Stimulated activated CD4-positive, alpha-beta T cell treated with anti-CD3 and anti-CD28 coated beads, Interleukin-1b, Interleukin-23, amount 100 ng/mL, for 4 hours (primary cell): Measurements from ENCODE around the gene TBC1D10A.

Experiments
- DNase-seq, 2 donors: peaks; one replicate each; pipeline ENCODE4 v3.0.0-alpha.2; 2020; ENCODE audit warnings: low read depth in 2 of 2

The TBC1D10A gene

GRCh38 chr22:30265823-30266444 lies 60.8 kb downstream of the TBC1D10A start:
- DNase-seq: peak; percentile 74 to 78

GRCh38 chr22:30265131-30265720 lies 61.5 kb downstream of the TBC1D10A start:
- no peak for DNase-seq

- DNase-seq: no peak
Measured at GRCh38 chr22:30263883-30264282, 62.9 kb downstream of the TBC1D10A start.

- DNase-seq: peak; percentile 81 to 85
Measured at GRCh38 chr22:30262917-30263741, 63.6 kb downstream of the TBC1D10A start.

GRCh38 chr22:30262112-30262511 lies 64.6 kb downstream of the TBC1D10A start:
- DNase-seq: no peak

- DNase-seq: no peak
Measured at GRCh38 chr22:30261134-30261533, 65.6 kb downstream of the TBC1D10A start.

- no peak for DNase-seq
Measured at GRCh38 chr22:30260682-30261081, 66.1 kb downstream of the TBC1D10A start.

- DNase-seq: no peak
Measured at GRCh38 chr22:30260276-30260675, 66.5 kb downstream of the TBC1D10A start.

- DNase-seq: no peak
Measured at GRCh38 chr22:30254314-30254713, 72.4 kb downstream of the TBC1D10A start.

GRCh38 chr22:30253205-30253852 lies 73.4 kb downstream of the TBC1D10A start:
- DNase-seq: no peak

- DNase-seq: no peak
Measured at GRCh38 chr22:30252411-30253204, 74.1 kb downstream of the TBC1D10A start.

- no peak for DNase-seq
Measured at GRCh38 chr22:30251711-30252110, 75.0 kb downstream of the TBC1D10A start.

GRCh38 chr22:30250661-30251267 lies 76.0 kb downstream of the TBC1D10A start:
- no peak for DNase-seq

GRCh38 chr22:30250039-30250565 lies 76.6 kb downstream of the TBC1D10A start:
- no peak for DNase-seq

- no peak for DNase-seq
Measured at GRCh38 chr22:30249049-30250038, 77.4 kb downstream of the TBC1D10A start.

GRCh38 chr22:30248484-30248883 lies 78.3 kb downstream of the TBC1D10A start:
- DNase-seq: no peak

- no peak for DNase-seq
Measured at GRCh38 chr22:30247974-30248373, 78.8 kb downstream of the TBC1D10A start.

GRCh38 chr22:30247561-30247960 lies 79.2 kb downstream of the TBC1D10A start:
- no peak for DNase-seq

- no peak for DNase-seq
Measured at GRCh38 chr22:30246814-30247376, 79.8 kb downstream of the TBC1D10A start.
